GM23338 (cell line): ENCODE data around the gene MRPS7. TPM values are rescaled to one million over a fixed set of nuclear protein-coding genes. Genes with fewer than 3 reads are reported as not detected.

Source experiments
- ATAC-seq: fragments of 200-7000 bp; cut with Tn5 transposase; 3 replicates; pipeline ENCODE4 v1.9.1; 2020
- DNase-seq: peaks from one replicate; pipeline ENCODE4 v3.0.0-alpha.2; 2015; ENCODE audit warnings: low spot score
- H2AFZ ChIP-seq: fragments of 200-600 bp; sonication (generic); 2 replicates; pipeline ENCODE4 v1.8.0; 2016; ENCODE audit warnings: antibody characterized with exemption, mild to moderate bottlenecking, moderate library complexity
- H3F3A ChIP-seq: fragments of 200-600 bp; sonication (generic); replicated peaks from 2 replicates; pipeline ENCODE4 v1.8.0; 2017; ENCODE audit warnings: antibody characterized with exemption, mixed run types, low read depth
- H3K27ac ChIP-seq: fragments of 200-600 bp; sonication (generic); 2 replicates; pipeline ENCODE4 v1.6.1; 2016; ENCODE audit warnings: low read depth
- H3K27me3 ChIP-seq: fragments of 200-600 bp; sonication (generic); 2 replicates; pipeline ENCODE4 v1.8.0; 2016; ENCODE audit warnings: mild to moderate bottlenecking, mixed run types, moderate library complexity; ENCODE audit not compliant: insufficient read depth
- H3K36me3 ChIP-seq: fragments of 200-600 bp; sonication (generic); 2 replicates; pipeline ENCODE4 v1.8.0; 2016; ENCODE audit warnings: mild to moderate bottlenecking; ENCODE audit not compliant: insufficient read depth
- H3K4me1 ChIP-seq: fragments of 200-600 bp; sonication (generic); 2 replicates; pipeline ENCODE4 v1.8.0; 2016; ENCODE audit warnings: mild to moderate bottlenecking, moderate library complexity; ENCODE audit not compliant: insufficient read depth
- H3K4me2 ChIP-seq: fragments of 200-600 bp; sonication (generic); 2 replicates; pipeline ENCODE4 v1.7.1; 2017; ENCODE audit warnings: mixed run types
- H3K4me3 ChIP-seq: fragments of 200-600 bp; sonication (generic); 2 replicates; pipeline ENCODE4 v1.6.1; 2016; ENCODE audit warnings: mixed run types
- H3K79me2 ChIP-seq: fragments of 200-600 bp; sonication (generic); replicated peaks from 2 replicates; pipeline ENCODE4 v1.8.0; 2017; ENCODE audit warnings: mild to moderate bottlenecking; ENCODE audit not compliant: insufficient read depth
- H3K9me2 ChIP-seq: fragments of 200-600 bp; sonication (generic); 2 replicates; pipeline ENCODE4 v1.8.0; 2017; ENCODE audit not compliant: insufficient read depth
- H4K20me1 ChIP-seq: fragments of 200-600 bp; sonication (generic); replicated peaks from 2 replicates; pipeline ENCODE4 v1.8.0; 2017; ENCODE audit warnings: mild to moderate bottlenecking; ENCODE audit not compliant: insufficient read depth
- H3K27ac Mint-ChIP-seq: 2 replicates; pipeline ENCODE4 v1.8.0; 2020; ENCODE audit warnings: inconsistent platforms, mild to moderate bottlenecking, moderate library complexity, mixed read lengths
- H3K27me3 Mint-ChIP-seq: 3 replicates; pipeline ENCODE4 v1.8.0; 2022; ENCODE audit warnings: low read depth, mild to moderate bottlenecking, moderate library complexity, mixed read lengths, inconsistent platforms; ENCODE audit not compliant: insufficient read depth, poor library complexity
- H3K36me3 Mint-ChIP-seq: 3 replicates; pipeline ENCODE4 v1.8.0; 2021; ENCODE audit warnings: low read depth, mild to moderate bottlenecking, inconsistent platforms, moderate library complexity, mixed read lengths
- H3K4me1 Mint-ChIP-seq: 3 replicates; pipeline ENCODE4 v1.8.0; 2020; ENCODE audit warnings: mild to moderate bottlenecking, inconsistent platforms, mixed read lengths
- H3K4me3 Mint-ChIP-seq: 3 replicates; pipeline ENCODE4 v1.8.0; 2021; ENCODE audit warnings: moderate library complexity, mild to moderate bottlenecking, inconsistent platforms, mixed read lengths
- H3K9me3 Mint-ChIP-seq: 3 replicates; pipeline ENCODE4 v1.8.0; 2020; ENCODE audit warnings: moderate library complexity, mild to moderate bottlenecking, inconsistent platforms, mixed read lengths
- CREB1 ChIP-seq: fragments of 250-450 bp; sonication (Bioruptor Pico); IDR thresholded peaks from 2 replicates; pipeline ENCODE4 v1.5.0; 2020; ENCODE audit warnings: low read depth, mild to moderate bottlenecking, moderate library complexity
- EZH2 ChIP-seq: fragments of 200-600 bp; sonication (generic); IDR thresholded peaks from one replicate; pipeline ENCODE4 v1.8.0; 2017; ENCODE audit warnings: antibody characterized with exemption, mild to moderate bottlenecking, low read depth; ENCODE audit not compliant: unreplicated experiment
- EZH2phosphoT487 ChIP-seq: fragments of 200-600 bp; sonication (generic); IDR thresholded peaks from one replicate; pipeline ENCODE4 v1.8.1; 2018; ENCODE audit warnings: antibody characterized with exemption; ENCODE audit not compliant: unreplicated experiment
- JUNB ChIP-seq: IDR thresholded peaks from one replicate; pipeline ENCODE4 v1.6.1; 2016; ENCODE audit warnings: antibody characterized with exemption; ENCODE audit not compliant: unreplicated experiment
- NANOG ChIP-seq: IDR thresholded peaks from 2 replicates; pipeline ENCODE4 v1.6.1; 2016; ENCODE audit warnings: antibody characterized with exemption, borderline replicate concordance
- POLR2AphosphoS5 ChIP-seq: IDR thresholded peaks from 2 replicates; pipeline ENCODE4 v1.6.1; 2016; ENCODE audit warnings: antibody characterized with exemption, low read depth
- STAT1 ChIP-seq: IDR thresholded peaks from one replicate; pipeline ENCODE4 v1.6.1; 2016; ENCODE audit warnings: antibody characterized with exemption; ENCODE audit not compliant: unreplicated experiment
- ZNF114 ChIP-seq: fragments of 250-450 bp; sonication (Bioruptor Pico); IDR thresholded peaks from 2 replicates; pipeline ENCODE4 v1.5.0; 2020; ENCODE audit warnings: mild to moderate bottlenecking, moderate library complexity
- ZNF331 ChIP-seq: fragments of 250-450 bp; sonication (Bioruptor Pico); IDR thresholded peaks from 2 replicates; pipeline ENCODE4 v1.5.0; 2020; ENCODE audit warnings: low read depth, mild to moderate bottlenecking, moderate library complexity
- polyA plus RNA-seq: library from polyadenylated mRNA; unstranded; fragments of >200 nt; fragmentation: Nextera tagmentation; extraction: Ambion mirVana; gene quantifications from 2 replicates; pipeline ENCODE4 v1.2.1, GENCODE V29; 2016
- total RNA-seq: library from RNA; depleted of rRNA; stranded (reverse); fragments of >200 nt; shearing (Covaris generic); gene quantifications from 2 replicates; pipeline ENCODE4 v1.2.3, GENCODE V29; 2014
- TF ChIP-seq, protein P1 (sequence below): IDR thresholded peaks from one replicate; pipeline ENCODE4 v1.6.1; 2018; ENCODE audit warnings: antibody characterized with exemption; ENCODE audit not compliant: unreplicated experiment
- TF ChIP-seq, protein P2 (sequence below): IDR thresholded peaks from 2 replicates; pipeline ENCODE4 v1.6.1; 2016; ENCODE audit warnings: antibody characterized with exemption
- TF ChIP-seq, protein P3 (sequence below), 2 experiments: fragments of 200-600 bp in 1 of 2; sonication (generic) in 1 of 2; conservative IDR thresholded peaks; 2 replicates each; pipeline versions ENCODE4 v1.5.1 to v1.6.1; 2016 to 2017; ENCODE audit warnings: antibody characterized with exemption in 2 of 2, low read depth in 2 of 2, mild to moderate bottlenecking in 2 of 2, moderate library complexity in 1 of 2
- TF ChIP-seq, protein P4 (sequence below): fragments of 250-450 bp; sonication (Bioruptor Pico); IDR thresholded peaks from 2 replicates; pipeline ENCODE4 v1.5.0; 2020; ENCODE audit warnings: mild to moderate bottlenecking, moderate library complexity

Gene MRPS7
- total and polyA plus RNA-seq, 2 experiments from 2014 or later: 60.6 to 114 TPM

GRCh38 chr17:75265614-75266315 is 4.1 kb downstream of the MRPS7 start:
- H3K36me3 Mint-ChIP-seq: peaks cover 51% of the 10 kb centered on the region; the same call in 2 of the 3 replicates
- H3K4me1 Mint-ChIP-seq: peaks cover 30% of the 10 kb centered on the region
- no peak overlapping the region for H3K27ac ChIP-seq

More at GRCh38 chr17:75265614-75266315, 4.1 kb downstream of the MRPS7 start:
- peaks cover 49% of the 10 kb centered on the region for H3F3A ChIP-seq
- H2AFZ ChIP-seq: no peak overlapping the region
- no peak overlapping the region for H3K4me2 ChIP-seq
- Mint-ChIP-seq H3K4me3 (no peak overlapping the region), H3K9me3 (no peaks in the 10 kb centered on the region), H3K27me3 (peaks cover 14% of the 10 kb centered on the region), H3K27ac (no peak overlapping the region)
- no peaks in the 10 kb centered on the region for H3K9me2 ChIP-seq
- peaks cover 19% of the 10 kb centered on the region for H3K36me3 ChIP-seq
- H3K27me3 ChIP-seq: no peaks in the 10 kb centered on the region
- peaks cover 11% of the 10 kb centered on the region for H3K4me1 ChIP-seq
- no peak for TF ChIP-seq ZNF331 (CRISPR knock-in tag)
- TF ChIP-seq, protein P1, sequence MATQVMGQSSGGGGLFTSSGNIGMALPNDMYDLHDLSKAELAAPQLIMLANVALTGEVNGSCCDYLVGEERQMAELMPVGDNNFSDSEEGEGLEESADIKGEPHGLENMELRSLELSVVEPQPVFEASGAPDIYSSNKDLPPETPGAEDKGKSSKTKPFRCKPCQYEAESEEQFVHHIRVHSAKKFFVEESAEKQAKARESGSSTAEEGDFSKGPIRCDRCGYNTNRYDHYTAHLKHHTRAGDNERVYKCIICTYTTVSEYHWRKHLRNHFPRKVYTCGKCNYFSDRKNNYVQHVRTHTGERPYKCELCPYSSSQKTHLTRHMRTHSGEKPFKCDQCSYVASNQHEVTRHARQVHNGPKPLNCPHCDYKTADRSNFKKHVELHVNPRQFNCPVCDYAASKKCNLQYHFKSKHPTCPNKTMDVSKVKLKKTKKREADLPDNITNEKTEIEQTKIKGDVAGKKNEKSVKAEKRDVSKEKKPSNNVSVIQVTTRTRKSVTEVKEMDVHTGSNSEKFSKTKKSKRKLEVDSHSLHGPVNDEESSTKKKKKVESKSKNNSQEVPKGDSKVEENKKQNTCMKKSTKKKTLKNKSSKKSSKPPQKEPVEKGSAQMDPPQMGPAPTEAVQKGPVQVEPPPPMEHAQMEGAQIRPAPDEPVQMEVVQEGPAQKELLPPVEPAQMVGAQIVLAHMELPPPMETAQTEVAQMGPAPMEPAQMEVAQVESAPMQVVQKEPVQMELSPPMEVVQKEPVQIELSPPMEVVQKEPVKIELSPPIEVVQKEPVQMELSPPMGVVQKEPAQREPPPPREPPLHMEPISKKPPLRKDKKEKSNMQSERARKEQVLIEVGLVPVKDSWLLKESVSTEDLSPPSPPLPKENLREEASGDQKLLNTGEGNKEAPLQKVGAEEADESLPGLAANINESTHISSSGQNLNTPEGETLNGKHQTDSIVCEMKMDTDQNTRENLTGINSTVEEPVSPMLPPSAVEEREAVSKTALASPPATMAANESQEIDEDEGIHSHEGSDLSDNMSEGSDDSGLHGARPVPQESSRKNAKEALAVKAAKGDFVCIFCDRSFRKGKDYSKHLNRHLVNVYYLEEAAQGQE: no peak
- no peak for TF ChIP-seq CREB1
- TF ChIP-seq, protein P2, sequence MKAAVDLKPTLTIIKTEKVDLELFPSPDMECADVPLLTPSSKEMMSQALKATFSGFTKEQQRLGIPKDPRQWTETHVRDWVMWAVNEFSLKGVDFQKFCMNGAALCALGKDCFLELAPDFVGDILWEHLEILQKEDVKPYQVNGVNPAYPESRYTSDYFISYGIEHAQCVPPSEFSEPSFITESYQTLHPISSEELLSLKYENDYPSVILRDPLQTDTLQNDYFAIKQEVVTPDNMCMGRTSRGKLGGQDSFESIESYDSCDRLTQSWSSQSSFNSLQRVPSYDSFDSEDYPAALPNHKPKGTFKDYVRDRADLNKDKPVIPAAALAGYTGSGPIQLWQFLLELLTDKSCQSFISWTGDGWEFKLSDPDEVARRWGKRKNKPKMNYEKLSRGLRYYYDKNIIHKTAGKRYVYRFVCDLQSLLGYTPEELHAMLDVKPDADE: no peak
- TF ChIP-seq, protein P3, sequence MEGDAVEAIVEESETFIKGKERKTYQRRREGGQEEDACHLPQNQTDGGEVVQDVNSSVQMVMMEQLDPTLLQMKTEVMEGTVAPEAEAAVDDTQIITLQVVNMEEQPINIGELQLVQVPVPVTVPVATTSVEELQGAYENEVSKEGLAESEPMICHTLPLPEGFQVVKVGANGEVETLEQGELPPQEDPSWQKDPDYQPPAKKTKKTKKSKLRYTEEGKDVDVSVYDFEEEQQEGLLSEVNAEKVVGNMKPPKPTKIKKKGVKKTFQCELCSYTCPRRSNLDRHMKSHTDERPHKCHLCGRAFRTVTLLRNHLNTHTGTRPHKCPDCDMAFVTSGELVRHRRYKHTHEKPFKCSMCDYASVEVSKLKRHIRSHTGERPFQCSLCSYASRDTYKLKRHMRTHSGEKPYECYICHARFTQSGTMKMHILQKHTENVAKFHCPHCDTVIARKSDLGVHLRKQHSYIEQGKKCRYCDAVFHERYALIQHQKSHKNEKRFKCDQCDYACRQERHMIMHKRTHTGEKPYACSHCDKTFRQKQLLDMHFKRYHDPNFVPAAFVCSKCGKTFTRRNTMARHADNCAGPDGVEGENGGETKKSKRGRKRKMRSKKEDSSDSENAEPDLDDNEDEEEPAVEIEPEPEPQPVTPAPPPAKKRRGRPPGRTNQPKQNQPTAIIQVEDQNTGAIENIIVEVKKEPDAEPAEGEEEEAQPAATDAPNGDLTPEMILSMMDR (conservative IDR thresholded peaks at IDR 0.05; ENCODE audit: low read depth in 2 of 2): no peak
- no peak for TF ChIP-seq ZNF114 (CRISPR knock-in tag)
- TF ChIP-seq EZH2phosphoT487: no peak
- no peak for TF ChIP-seq POLR2AphosphoS5
- no peak for TF ChIP-seq STAT1
- TF ChIP-seq JUNB: no peak
- no peak for TF ChIP-seq EZH2
- TF ChIP-seq NANOG: no peak
- TF ChIP-seq, protein P4, sequence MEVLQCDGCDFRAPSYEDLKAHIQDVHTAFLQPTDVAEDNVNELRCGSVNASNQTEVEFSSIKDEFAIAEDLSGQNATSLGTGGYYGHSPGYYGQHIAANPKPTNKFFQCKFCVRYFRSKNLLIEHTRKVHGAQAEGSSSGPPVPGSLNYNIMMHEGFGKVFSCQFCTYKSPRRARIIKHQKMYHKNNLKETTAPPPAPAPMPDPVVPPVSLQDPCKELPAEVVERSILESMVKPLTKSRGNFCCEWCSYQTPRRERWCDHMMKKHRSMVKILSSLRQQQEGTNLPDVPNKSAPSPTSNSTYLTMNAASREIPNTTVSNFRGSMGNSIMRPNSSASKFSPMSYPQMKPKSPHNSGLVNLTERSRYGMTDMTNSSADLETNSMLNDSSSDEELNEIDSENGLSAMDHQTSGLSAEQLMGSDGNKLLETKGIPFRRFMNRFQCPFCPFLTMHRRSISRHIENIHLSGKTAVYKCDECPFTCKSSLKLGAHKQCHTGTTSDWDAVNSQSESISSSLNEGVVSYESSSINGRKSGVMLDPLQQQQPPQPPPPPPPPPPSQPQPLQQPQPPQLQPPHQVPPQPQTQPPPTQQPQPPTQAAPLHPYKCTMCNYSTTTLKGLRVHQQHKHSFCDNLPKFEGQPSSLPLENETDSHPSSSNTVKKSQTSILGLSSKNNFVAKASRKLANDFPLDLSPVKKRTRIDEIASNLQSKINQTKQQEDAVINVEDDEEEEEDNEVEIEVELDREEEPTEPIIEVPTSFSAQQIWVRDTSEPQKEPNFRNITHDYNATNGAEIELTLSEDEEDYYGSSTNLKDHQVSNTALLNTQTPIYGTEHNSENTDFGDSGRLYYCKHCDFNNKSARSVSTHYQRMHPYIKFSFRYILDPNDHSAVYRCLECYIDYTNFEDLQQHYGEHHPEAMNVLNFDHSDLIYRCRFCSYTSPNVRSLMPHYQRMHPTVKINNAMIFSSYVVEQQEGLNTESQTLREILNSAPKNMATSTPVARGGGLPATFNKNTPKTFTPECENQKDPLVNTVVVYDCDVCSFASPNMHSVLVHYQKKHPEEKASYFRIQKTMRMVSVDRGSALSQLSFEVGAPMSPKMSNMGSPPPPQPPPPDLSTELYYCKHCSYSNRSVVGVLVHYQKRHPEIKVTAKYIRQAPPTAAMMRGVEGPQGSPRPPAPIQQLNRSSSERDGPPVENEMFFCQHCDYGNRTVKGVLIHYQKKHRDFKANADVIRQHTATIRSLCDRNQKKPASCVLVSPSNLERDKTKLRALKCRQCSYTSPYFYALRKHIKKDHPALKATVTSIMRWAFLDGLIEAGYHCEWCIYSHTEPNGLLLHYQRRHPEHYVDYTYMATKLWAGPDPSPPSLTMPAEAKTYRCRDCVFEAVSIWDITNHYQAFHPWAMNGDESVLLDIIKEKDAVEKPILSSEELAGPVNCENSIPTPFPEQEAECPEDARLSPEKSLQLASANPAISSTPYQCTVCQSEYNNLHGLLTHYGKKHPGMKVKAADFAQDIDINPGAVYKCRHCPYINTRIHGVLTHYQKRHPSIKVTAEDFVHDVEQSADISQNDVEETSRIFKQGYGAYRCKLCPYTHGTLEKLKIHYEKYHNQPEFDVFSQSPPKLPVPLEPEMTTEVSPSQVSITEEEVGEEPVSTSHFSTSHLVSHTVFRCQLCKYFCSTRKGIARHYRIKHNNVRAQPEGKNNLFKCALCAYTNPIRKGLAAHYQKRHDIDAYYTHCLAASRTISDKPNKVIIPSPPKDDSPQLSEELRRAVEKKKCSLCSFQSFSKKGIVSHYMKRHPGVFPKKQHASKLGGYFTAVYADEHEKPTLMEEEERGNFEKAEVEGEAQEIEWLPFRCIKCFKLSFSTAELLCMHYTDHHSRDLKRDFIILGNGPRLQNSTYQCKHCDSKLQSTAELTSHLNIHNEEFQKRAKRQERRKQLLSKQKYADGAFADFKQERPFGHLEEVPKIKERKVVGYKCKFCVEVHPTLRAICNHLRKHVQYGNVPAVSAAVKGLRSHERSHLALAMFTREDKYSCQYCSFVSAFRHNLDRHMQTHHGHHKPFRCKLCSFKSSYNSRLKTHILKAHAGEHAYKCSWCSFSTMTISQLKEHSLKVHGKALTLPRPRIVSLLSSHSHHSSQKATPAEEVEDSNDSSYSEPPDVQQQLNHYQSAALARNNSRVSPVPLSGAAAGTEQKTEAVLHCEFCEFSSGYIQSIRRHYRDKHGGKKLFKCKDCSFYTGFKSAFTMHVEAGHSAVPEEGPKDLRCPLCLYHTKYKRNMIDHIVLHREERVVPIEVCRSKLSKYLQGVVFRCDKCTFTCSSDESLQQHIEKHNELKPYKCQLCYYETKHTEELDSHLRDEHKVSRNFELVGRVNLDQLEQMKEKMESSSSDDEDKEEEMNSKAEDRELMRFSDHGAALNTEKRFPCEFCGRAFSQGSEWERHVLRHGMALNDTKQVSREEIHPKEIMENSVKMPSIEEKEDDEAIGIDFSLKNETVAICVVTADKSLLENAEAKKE: no peak
- H3K79me2 ChIP-seq: peaks cover 32% of the 10 kb centered on the region
- DNase-seq (no peak), ATAC-seq (no peak)
- H3K4me3 ChIP-seq: no peak overlapping the region
- H4K20me1 ChIP-seq: peaks cover 1% of the 10 kb centered on the region
